Naive B cell (primary cell): ENCODE results near the gene ANAPC16. TPM values are rescaled to one million over a fixed set of nuclear protein-coding genes. Genes with fewer than 3 reads are reported as not detected.

Experiments
- ATAC-seq, 2 donors: fragments of 150-1000 bp; cut with Tn5 transposase; 2 replicates each; pipeline ENCODE4 v1.10.0; 2021; ENCODE audit warnings: low read depth in 2 of 2, mild to moderate bottlenecking in 2 of 2, moderate library complexity in 2 of 2
- DNase-seq: peaks from one replicate; pipeline ENCODE4 v3.0.0; 2022
- H3K27ac Mint-ChIP-seq, 6 donors: one replicate each; pipeline ENCODE4 v1.8.0; 2020 to 2022; ENCODE audit warnings: mild to moderate bottlenecking in 6 of 6, mixed read lengths in 6 of 6, moderate library complexity in 5 of 6, inconsistent platforms in 2 of 6
- H3K27me3 Mint-ChIP-seq, 3 donors: one replicate each; pipeline ENCODE4 v1.8.0; 2021 to 2022; ENCODE audit warnings: mixed read lengths in 3 of 3, mild to moderate bottlenecking in 1 of 3
- H3K36me3 Mint-ChIP-seq, 2 donors: one replicate each; pipeline ENCODE4 v1.8.0; 2020 to 2022; ENCODE audit warnings: mixed read lengths in 2 of 2, inconsistent platforms in 1 of 2, mild to moderate bottlenecking in 1 of 2
- H3K4me1 Mint-ChIP-seq, 3 donors: one replicate each; pipeline ENCODE4 v1.8.0; 2020 to 2022; ENCODE audit warnings: mixed read lengths in 3 of 3, inconsistent platforms in 1 of 3, mild to moderate bottlenecking in 1 of 3, moderate library complexity in 1 of 3
- H3K4me3 Mint-ChIP-seq, 8 donors: one replicate each; pipeline ENCODE4 v1.8.0; 2020 to 2022; ENCODE audit warnings: mild to moderate bottlenecking in 8 of 8, mixed read lengths in 8 of 8, moderate library complexity in 8 of 8, inconsistent platforms in 2 of 8
- H3K9me3 Mint-ChIP-seq, 7 donors: one replicate each; pipeline ENCODE4 v1.8.0; 2020 to 2022; ENCODE audit warnings: mixed read lengths in 7 of 7, mild to moderate bottlenecking in 5 of 7, inconsistent platforms in 2 of 7, moderate library complexity in 1 of 7
- polyA plus RNA-seq, 6 donors: library from polyadenylated mRNA; unstranded; fragments of 300-500 nt; fragmentation: Illumina TruSeq; gene quantifications; one replicate each; pipeline ENCODE4 v1.2.3, GENCODE V29; 2021; ENCODE audit warnings: low read depth in 6 of 6

Gene ANAPC16
- polyA plus RNA-seq, 6 donors from 2014 or later, result 485 to 708 (median 561) TPM

GRCh38 chr10:72252972-72253371 is 37.2 kb downstream of the ANAPC16 start:
- peak overlapping the region in 4 of 8 donors; percentile 10 to 35 (median 23) for H3K4me3 Mint-ChIP-seq
- H3K9me3 Mint-ChIP-seq, result no peaks in the 10 kb centered on the region
- peak overlapping the region in 5 of 6 donors; percentile 65 to 96 (median 86) for H3K27ac Mint-ChIP-seq
- no peaks in the 10 kb centered on the region for H3K27me3 Mint-ChIP-seq
- peaks cover 60 to 88% (median 80%) of the 10 kb centered on the region in 3 donors for H3K4me1 Mint-ChIP-seq
- DNase-seq (no peak), ATAC-seq (no peak)
- no peaks in the 10 kb centered on the region for H3K36me3 Mint-ChIP-seq

DNA sequence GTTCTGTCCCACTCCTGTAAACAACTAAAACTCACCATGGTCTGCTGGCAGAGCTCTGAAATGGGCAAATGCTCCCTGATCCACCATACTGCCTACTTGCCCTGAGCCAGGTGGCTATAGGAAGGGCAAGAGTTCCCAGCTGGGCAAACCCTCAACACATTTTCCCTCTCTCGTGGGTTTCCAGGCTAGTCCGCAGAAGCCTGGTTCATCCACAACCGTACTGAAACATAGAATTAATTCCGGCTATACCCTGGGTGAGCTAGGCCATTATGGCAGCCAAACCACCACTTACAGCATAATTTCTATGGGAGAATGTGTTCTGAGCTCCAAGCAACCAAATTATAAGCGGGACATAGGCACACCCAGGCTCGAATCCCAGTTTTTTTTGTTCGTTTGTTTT is 37.8 kb downstream of the ANAPC16 start:
- Mint-ChIP-seq H3K27ac (peak overlapping the region; percentile 63 to 96 (median 78)), H3K4me1 (peaks cover 55 to 86% (median 78%) of the 10 kb centered on the region in 3 donors), H3K36me3 (no peaks in the 10 kb centered on the region), H3K9me3 (no peaks in the 10 kb centered on the region), H3K27me3 (no peaks in the 10 kb centered on the region), H3K4me3 (peak overlapping the region in 4 of 8 donors; percentile 20 to 41 (median 34))
- DNase-seq, result no peak
- ATAC-seq, result no peak

DNA sequence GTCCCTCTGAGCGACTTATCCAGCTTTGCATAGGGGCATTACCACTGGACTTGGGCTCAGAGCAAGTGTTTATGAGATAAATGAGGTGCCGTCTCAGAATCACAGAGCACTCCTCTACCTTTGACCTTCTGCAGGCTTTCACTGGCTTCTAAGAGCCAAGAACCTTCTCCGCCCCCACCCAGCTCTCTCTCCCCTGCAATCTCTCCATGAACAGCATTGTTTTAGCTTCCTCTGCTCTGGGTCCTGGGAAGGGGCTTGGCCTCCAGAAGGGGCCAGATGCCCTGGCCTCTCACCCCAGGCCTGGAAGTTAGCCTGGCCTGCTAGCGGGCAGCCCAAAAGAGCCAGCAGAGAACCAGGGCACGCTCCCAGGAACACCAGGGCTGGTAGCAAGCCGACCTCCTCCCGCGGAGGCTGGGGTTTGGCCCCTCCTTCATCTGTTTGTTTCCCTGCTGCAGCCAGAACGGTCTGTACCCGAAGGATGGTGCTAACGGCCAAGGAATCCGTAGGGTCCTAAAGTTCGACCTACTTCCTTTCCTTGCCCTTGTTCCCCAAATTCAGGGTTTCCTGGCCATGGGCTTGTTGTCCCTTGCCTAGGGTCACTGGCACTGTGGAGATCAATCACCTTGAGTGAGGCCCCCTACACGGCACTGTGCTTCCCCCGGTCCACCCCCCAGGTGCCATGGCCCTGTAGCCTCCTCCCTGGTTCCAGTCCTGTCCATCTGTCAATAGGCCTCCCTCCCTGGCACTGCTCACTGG is 39.2 kb downstream of the ANAPC16 start:
- DNase-seq, result no peak
- H3K4me3 Mint-ChIP-seq, result peak overlapping the region; percentile 27 to 83 (median 78)
- H3K9me3 Mint-ChIP-seq, result no peaks in the 10 kb centered on the region
- peak; percentile 44 to 45 for ATAC-seq
- peak overlapping the region; percentile 8 to 93 (median 87) for H3K27ac Mint-ChIP-seq
- H3K4me1 Mint-ChIP-seq, result peaks cover 58 to 85% (median 82%) of the 10 kb centered on the region in 3 donors
- H3K36me3 Mint-ChIP-seq, result no peaks in the 10 kb centered on the region
- no peaks in the 10 kb centered on the region for H3K27me3 Mint-ChIP-seq

GRCh38 chr10:72255977-72256729 is 40.3 kb downstream of the ANAPC16 start:
- peak overlapping the region in 4 of 6 donors; percentile 1 to 91 (median 84) for H3K27ac Mint-ChIP-seq

GRCh38 chr10:72257051-72257892 is 41.5 kb downstream of the ANAPC16 start:
- H3K4me1 Mint-ChIP-seq, result peaks cover 60 to 83% (median 80%) of the 10 kb centered on the region in 3 donors
- no peaks in the 10 kb centered on the region for H3K27me3 Mint-ChIP-seq
- peak; percentile 50 for DNase-seq
- H3K27ac Mint-ChIP-seq, result peak overlapping the region; percentile 85 to 97 (median 93)
- no peaks in the 10 kb centered on the region for H3K36me3 Mint-ChIP-seq
- ATAC-seq, result peak; percentile 55 to 65
- H3K4me3 Mint-ChIP-seq, result peak overlapping the region; percentile 45 to 89 (median 68)
- H3K9me3 Mint-ChIP-seq, result no peaks in the 10 kb centered on the region

More at GRCh38 chr10:72255977-72256729, 40.3 kb downstream of the ANAPC16 start:
- H3K27me3 Mint-ChIP-seq, result no peaks in the 10 kb centered on the region
- DNase-seq (no peak), ATAC-seq (no peak)
- peak overlapping the region in 5 of 8 donors; percentile 25 to 89 (median 62) for H3K4me3 Mint-ChIP-seq
- no peaks in the 10 kb centered on the region for H3K9me3 Mint-ChIP-seq
- H3K36me3 Mint-ChIP-seq, result no peaks in the 10 kb centered on the region
- peaks cover 62 to 84% (median 84%) of the 10 kb centered on the region in 3 donors for H3K4me1 Mint-ChIP-seq

DNA sequence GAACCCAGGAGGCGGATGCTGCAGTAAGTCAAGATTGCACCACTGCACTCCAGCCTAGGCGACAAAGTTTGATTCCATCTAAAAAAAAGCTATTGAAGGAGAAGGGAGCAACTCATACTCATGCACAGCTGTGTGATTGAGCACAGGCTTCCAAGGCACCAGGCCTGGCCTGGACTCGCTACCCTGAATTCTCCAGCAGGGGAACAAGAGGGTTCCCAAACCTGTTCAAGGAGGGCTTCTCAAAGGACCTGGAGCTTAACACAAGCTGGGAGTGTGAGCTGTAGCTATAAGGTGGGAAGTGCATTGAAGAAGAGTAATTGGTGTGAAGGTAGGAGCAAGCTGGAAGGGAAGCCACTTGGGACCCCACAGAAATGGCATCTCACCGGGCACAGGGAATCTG is 42.8 kb downstream of the ANAPC16 start:
- Mint-ChIP-seq H3K4me3 (peak overlapping the region in 5 of 8 donors; percentile 38 to 76 (median 52)), H3K27ac (peak overlapping the region in 2 of 6 donors; percentile 53 to 83), H3K27me3 (no peaks in the 10 kb centered on the region), H3K4me1 (peaks cover 53 to 74% (median 68%) of the 10 kb centered on the region in 3 donors), H3K9me3 (no peaks in the 10 kb centered on the region), H3K36me3 (no peaks in the 10 kb centered on the region)
- DNase-seq (no peak), ATAC-seq (no peak)

DNA sequence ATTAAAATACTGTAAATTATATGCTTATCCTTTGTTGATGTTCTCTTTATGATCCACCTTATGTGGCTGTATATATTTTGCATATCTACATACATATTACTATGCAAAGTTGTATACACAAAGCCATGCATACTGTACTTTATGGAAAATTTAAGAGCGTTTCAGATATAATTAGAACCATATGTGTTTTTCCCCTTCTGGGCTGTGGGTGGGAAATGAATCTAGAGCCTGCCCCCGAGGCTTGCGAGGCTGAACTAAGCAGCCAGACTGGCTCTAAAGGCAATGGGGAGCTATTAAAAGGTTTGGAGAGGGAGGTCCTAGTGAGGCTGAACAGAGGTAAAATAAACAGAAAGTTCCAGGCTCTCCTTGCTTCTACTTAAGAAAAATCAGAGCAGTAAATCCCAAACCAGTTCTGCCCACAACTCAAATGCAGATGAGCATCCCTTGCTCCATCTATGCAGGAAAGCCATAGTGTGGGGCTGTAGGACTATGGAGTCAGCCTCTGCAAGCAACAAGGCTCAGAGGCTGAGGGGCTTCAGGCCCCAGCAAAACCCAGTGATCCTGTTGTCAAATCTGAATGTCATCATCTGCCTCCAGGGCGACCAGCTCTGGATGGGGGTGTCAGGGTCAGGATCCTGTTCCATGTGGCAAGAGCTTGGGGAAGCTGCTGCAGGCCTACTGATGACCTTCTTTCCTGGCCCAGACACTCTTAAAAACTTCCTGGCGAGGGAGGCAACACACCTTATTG is 43.9 kb downstream of the ANAPC16 start:
- ATAC-seq, result no peak
- no peaks in the 10 kb centered on the region for H3K27me3 Mint-ChIP-seq
- no peak for DNase-seq

DNA sequence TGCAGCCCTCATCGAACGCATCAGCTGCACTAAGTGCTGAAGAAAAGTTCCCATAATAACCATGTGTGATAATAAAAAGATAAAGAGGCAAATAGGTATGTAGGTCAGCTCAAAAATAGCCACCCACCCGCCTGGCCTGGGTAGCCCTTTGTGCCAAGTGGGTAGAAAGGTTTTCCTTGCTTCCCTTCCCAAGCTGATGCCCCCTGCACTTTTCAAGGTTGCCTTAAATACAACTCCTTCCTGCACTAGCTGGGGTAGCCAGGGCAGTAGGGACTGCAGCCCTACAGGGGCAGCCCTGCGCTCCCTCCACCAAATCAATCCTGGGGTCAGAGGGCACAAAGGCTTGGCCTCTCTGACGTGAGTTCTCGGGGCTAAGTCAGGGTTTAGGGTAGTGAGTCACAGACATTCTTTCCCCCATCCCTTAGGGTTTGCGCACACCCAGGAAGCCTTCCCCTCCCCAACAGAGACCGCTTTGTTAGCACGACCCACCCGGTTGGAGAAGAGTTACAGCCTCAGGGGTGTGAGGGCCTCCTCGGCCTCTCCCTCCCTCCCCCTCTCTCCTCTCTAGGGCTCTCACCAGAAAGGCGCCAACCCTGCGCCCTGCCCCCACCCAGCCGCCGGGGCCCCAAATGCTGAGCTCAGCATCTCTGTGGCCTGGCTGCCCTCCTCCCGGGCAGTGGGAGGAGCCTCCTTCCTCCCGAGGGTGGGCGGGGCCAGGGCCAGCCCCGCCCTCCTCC is 44.6 kb downstream of the ANAPC16 start:
- no peaks in the 10 kb centered on the region for H3K9me3 Mint-ChIP-seq
- H3K27ac Mint-ChIP-seq, result peak overlapping the region; percentile 80 to 93 (median 88)
- no peaks in the 10 kb centered on the region for H3K36me3 Mint-ChIP-seq
- H3K27me3 Mint-ChIP-seq, result no peaks in the 10 kb centered on the region
- peak; percentile 52 for DNase-seq
- peak overlapping the region; percentile 79 to 96 (median 91) for H3K4me3 Mint-ChIP-seq
- H3K4me1 Mint-ChIP-seq, result peaks cover 48 to 72% (median 62%) of the 10 kb centered on the region in 3 donors
- ATAC-seq, result peak; percentile 71 to 73

More for the DNA sequence above, 43.9 kb downstream of the ANAPC16 start:
- Mint-ChIP-seq H3K4me1 (peaks cover 55 to 76% (median 70%) of the 10 kb centered on the region in 3 donors), H3K27ac (peak overlapping the region in 5 of 6 donors; percentile 56 to 93 (median 86)), H3K36me3 (no peaks in the 10 kb centered on the region), H3K4me3 (peak overlapping the region; percentile 79 to 96 (median 90)), H3K9me3 (no peaks in the 10 kb centered on the region)

DNA sequence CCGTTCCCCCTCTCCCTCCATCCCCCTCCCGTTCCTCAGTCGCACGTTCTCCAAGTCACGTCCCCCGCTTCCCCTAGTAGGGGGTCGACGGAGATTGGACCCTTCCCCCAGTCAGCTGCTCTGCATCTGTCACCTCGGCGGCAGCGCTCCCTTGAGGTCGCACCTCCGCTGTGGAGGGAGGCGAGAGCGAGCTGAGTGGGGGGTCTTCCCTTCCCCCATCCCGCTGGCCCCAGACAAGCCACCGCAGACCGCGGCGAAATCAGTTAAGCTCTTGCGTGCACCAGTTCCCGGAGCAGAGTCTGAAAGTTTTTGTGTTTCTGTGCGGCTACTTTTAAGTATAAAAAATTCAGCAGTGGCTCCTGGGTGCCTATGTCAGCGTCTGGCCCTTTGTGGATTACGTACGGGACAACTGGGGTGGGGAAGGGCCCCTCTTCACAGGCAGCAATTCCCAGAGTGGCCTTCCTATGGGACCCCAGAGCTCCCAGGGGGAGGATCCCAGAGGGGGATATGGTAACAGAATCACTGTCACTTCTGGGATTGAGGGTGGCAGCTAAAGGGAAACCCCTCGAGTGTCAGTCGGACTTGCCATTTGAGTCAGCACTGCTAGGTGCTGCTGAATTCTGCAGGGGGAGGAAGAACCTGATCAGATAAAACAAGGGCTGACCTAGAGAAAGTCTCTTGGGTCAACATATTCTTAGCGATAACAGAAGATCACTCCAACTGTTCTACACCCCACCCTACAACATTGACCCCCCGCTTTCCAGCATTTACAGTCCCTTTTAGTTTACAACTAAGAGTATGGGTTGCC is 45.4 kb downstream of the ANAPC16 start:
- no peaks in the 10 kb centered on the region for H3K27me3 Mint-ChIP-seq
- DNase-seq (peak; percentile 49), ATAC-seq (peak; percentile 29 to 38)
- H3K4me3 Mint-ChIP-seq, result peak overlapping the region; percentile 79 to 96 (median 91)
- no peaks in the 10 kb centered on the region for H3K36me3 Mint-ChIP-seq
- peaks cover 44 to 72% (median 54%) of the 10 kb centered on the region in 3 donors for H3K4me1 Mint-ChIP-seq
- H3K27ac Mint-ChIP-seq, result peak overlapping the region; percentile 57 to 93 (median 88)
- no peaks in the 10 kb centered on the region for H3K9me3 Mint-ChIP-seq

GRCh38 chr10:72261784-72262404 is 46.1 kb downstream of the ANAPC16 start:
- H3K27ac Mint-ChIP-seq, result peak overlapping the region in 2 of 6 donors; percentile 33 to 91
- H3K4me3 Mint-ChIP-seq, result peak overlapping the region in 7 of 8 donors; percentile 72 to 96 (median 90)
- no peak for DNase-seq
- H3K27me3 Mint-ChIP-seq, result no peaks in the 10 kb centered on the region
- peaks cover 40 to 65% (median 47%) of the 10 kb centered on the region in 3 donors for H3K4me1 Mint-ChIP-seq
- no peaks in the 10 kb centered on the region for H3K9me3 Mint-ChIP-seq
- no peak for ATAC-seq
- H3K36me3 Mint-ChIP-seq, result no peaks in the 10 kb centered on the region
